NCI-H1092 (cell line): ENCODE results near the gene NUMB.

Experiments used
- DNase-seq: peaks from one replicate; lab custom pipeline; 2025; lab: John Stamatoyannopoulos, UW

Gene NUMB

GRCh38 chr14:73458183-73458976, at the start of gene NUMB:
Gene NUMB, minus strand, starts transcription at chr14:73458546. Its CDS starts 102,795 bp downstream, at chr14:73355751.
- DNase-seq = peak; percentile 99

- DNase-seq = no peak
Observed at GRCh38 chr14:73503648-73504047, 45.3 kb upstream of the NUMB start.

- no peak for DNase-seq
Observed at GRCh38 chr14:73502017-73502619, 43.8 kb upstream of the NUMB start.

- DNase-seq = no peak
Observed at GRCh38 chr14:73500360-73500759, 42.0 kb upstream of the NUMB start.

GRCh38 chr14:73494593-73494992, 36.2 kb upstream of the NUMB start:
- DNase-seq = no peak

GRCh38 chr14:73492670-73493069, 34.3 kb upstream of the NUMB start:
- DNase-seq = no peak

DNA sequence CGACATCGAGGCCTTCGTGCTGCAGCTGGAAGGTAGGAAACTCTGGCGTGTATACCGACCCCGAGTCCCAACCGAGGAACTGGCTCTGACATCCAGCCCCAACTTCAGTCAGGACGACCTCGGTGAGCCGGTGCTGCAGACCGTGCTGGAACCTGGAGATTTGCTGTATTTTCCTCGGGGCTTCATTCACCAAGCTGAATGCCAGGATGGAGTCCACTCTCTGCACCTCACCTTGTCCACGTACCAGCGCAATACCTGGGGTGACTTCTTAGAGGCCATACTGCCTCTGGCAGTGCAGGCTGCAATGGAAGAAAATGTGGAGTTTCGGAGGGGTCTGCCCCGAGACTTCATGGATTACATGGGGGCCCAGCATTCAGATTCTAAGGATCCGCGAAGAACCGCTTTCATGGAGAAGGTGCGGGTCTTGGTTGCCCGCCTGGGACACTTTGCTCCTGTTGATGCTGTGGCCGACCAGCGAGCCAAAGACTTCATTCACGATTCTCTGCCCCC, 33.8 kb upstream of the NUMB start:
- DNase-seq = no peak

GRCh38 chr14:73491256-73492042, 33.1 kb upstream of the NUMB start:
- peak; percentile 30 for DNase-seq

- DNase-seq = no peak
Observed at GRCh38 chr14:73489481-73490175, 31.3 kb upstream of the NUMB start.

DNA sequence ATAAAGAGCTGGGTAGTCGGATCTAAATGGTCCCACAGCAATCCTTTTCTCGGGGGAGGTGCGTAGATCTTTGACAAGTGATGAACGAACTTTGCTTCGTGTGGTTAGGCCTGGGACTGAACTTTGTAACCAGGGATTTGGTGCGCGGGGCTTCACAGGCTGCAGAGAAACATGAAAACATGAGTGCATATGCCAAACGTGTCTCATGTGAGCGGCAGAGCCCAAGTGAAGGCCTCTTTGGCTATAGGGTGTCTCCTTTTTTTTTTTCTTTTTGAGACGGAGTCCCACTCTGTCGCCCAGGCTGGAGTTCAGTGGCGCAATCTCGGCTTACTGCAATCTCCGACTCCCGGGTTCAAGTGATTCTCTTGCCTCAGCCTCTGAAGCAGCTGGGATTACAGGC, 20.3 kb upstream of the NUMB start:
- DNase-seq = no peak

- no peak for DNase-seq
Observed at GRCh38 chr14:73477618-73478266, 19.4 kb upstream of the NUMB start.

GRCh38 chr14:73476451-73476931, 18.1 kb upstream of the NUMB start:
- DNase-seq = no peak

DNA sequence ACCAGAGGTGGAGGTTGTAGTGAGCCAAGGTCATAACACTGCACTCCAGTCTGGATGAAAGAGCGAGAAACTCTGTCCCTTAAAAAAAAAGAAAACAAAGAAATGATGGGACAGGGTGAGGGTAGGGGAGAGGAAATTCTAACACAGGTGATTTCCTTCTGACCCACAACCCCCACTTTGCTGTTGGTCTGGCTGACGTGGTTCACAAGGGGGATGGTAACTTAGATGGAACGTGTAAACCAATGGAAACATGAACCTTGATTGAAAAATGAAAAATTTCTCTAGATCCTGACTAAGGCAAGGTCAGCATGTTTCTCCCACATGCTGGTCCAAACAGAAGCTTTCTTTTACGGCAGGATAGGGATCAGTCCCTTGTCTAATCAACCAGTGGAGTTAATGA, 16.6 kb upstream of the NUMB start:
- DNase-seq = no peak

GRCh38 chr14:73472185-73473114, 14.1 kb upstream of the NUMB start:
- peak; percentile 48 for DNase-seq

GRCh38 chr14:73471582-73472184, 13.3 kb upstream of the NUMB start:
- DNase-seq = no peak

GRCh38 chr14:73468828-73469375, 10.6 kb upstream of the NUMB start:
- DNase-seq = no peak

DNA sequence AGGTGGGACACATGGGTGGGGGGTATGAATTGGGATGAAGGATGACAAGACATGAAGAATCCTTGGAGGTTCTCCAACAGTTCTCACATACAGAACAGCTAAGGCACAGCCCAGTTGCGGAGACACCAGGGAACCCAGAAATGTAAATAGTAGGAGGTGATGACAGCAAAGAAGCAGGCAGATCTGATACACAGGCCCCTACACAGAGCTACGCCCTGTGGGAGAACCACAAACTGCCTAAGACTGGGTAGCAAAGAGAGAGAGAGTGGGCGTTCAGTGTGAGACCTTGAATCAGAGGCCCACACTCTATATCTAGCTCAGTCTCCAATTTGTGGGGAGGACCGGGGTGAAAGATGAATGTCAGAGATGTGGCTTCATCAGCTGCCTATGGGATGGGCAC, 9.5 kb upstream of the NUMB start:
- no peak for DNase-seq

DNA sequence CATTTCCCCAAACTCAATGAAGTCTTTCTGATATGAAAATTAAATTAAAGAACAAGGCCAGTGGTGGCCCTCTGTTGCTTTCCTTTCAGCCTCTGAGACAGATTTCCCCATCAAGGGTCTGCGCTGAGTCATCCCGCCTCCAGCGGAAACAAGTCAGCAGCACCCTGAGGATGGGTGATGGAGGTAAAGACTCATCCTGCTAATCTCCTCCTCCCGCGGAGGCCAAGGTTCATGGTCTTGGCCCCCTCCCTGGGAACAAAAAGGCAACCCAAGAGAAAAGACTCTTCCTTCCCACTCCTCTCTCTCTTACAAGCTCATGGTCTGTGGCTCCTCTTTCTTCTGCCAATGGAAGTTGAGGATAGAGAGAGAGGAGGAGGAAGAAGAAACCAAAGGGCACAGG, 9.0 kb upstream of the NUMB start:
- DNase-seq = no peak

DNA sequence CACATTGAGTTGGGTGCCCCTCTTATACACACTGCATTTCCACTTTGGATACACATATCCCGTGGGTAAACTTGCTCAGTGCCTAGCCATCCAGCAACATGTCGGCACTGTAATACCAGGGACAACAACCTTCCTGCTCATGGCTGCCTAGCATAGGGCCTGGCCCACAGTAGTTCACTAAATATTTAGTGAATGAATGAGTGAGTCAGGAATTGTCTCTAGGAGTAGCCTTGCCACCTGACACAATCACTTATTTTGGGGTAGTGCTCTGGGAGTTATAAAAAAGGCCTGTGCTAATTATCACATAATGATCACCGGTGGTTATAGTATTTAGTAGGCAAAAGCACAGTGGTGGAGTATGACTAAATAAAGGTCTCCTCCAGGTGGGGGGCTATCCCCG, 8.5 kb upstream of the NUMB start:
- DNase-seq = no peak
